NCI-H2029 (cell line): ENCODE measurements around the gene CRISPLD2.
"Not testable (repeated sequence)": the region's sequence is repeated elsewhere in the genome, so short reads cannot be mapped to it uniquely, and the experiment has no call there.

ENCODE experiments used
- DNase-seq: peaks from one replicate; lab custom pipeline; 2025; lab: John Stamatoyannopoulos, UW

CRISPLD2 gene

DNA sequence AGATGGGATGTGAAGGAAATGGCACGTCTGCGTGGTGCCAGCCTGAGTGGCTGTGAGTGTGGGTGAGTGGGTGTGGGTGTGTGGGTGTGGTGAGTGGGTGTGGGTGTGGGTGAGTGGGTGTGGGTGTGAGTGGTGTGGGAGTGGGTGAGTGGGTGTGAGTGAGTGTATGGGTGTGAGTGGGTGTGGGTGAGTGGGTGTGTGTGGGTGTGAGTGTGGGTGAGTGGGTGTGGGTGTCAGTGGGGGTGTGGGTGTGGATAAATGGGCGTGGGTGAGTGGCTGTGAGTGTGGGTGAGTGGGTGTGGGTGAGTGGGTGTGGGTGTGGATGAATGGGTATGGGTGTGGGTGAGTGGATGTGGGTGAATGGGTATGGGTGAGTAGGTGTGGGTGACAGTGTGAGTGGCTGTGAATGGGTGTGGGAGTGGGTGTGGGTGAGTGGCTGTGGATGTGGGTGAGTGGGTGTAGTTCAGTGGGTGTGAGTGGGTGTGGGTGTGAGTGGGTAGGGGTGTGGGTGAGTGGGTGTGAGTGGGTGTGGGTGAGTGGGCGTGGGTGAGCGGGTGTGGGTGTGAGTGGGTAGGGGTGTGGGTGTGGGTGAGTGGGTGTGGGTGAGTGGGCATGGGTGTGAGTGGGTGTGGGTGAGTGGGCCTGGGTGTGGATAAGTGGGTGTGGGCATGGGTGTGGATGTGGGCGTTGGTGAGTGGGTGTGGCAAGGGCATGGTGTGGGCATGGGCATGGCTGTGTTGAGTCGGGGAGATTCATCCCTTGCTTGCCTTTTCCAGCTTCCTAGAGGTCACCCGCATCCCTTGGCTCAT is 110.7 kb downstream of the CRISPLD2 start:
- no peak for DNase-seq

DNA sequence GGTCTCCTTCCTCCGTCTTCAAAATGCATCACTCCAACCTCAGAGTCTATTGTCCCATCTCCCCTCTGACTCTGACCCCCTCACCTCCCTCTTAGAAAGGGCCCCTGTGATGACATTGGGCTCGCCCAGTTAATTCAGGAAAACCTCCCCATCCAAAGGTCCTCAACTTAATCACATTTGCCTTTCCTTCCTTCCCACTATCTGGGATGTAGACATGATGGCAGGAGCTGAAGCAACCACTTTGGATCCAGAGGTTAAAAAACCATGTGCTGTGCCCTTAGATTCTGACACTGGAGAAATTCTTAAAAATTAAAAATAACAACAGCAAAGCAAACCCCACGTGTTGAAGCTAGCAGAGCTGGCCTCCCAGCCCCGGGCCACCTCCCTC is 111.3 kb downstream of the CRISPLD2 start:
- no peak for DNase-seq

DNA sequence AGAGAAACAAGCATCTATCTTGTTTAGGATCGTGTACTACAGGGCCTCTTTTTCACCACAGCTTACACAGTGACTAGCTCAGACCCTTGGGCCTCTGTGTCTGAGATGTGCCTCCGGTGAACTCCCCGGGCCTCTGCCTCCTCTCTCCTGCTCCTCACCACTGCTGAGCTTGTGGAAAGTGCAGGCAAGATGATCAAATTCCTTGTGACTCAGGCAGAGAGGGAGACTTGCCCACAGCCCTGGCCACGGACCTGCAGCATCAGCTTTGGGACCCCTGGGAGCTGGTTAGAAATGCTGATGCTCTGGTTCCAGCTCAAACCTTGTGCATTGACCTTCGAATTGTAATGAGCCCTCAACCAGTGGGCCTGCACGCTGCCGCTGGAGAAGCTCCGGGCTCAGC is 111.7 kb downstream of the CRISPLD2 start:
- DNase-seq, result no peak

DNA sequence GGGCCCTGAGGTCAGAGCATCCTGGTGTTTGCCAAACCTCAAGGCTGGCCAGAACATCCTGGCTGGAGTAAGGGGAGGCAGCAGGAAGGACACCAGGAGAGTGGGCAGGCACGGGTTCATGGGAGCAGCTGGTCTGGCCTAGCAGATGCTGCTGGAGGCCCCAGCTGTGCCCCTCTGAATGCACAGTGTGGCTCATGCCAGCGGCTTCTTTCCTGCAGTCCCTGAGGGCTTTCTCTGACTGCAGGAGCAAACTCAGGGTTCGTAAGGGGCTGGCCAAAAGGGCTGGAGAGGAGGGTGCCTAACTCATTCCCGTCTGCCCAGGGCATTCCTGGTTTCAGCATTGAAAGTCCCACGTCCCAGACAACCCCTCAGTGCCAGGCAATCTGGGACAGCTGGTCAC is 112.9 kb downstream of the CRISPLD2 start:
- DNase-seq, result no peak

DNA sequence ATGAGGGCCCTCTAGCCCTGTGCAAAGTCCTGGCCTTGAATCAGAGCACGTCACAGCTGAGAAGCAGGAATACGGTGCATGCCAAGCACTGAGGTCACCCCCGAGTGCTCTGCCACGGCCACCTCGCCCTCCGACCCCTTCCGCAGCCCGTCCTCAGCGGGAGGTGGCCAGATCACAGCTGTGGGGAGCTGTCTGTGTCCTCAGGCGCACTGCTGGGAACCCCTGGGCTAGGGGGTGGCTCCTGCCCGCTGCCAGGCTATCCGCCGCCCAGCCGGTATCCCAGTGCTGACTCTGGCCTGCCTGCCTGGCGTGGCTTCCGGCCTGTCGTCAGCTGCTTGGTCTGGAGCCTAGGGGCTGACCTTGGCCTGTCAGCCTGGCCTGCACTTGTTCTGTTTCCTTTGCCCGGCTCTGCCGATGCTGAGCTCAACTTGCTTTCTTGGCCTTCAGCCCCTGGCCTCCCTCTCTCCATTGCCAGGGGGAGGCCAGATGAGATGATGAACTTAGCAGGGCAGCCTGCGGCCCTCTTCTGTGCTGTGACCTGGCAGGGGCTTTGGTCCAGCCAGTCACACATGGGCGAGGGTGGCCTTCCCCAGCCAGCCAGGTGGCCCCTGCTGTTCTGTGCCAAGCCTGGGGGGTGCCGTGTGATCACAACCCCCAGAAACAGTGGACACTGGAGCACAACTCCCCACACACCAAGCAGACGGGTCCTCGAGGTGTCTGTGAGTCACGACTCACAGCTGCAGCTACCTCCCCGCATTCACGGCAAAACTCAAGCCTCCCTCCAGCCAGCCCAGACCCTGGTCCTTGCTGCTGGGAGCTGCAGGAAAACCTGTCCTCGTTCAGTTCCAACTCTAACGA is 114.2 kb downstream of the CRISPLD2 start:
- DNase-seq, result no peak

DNA sequence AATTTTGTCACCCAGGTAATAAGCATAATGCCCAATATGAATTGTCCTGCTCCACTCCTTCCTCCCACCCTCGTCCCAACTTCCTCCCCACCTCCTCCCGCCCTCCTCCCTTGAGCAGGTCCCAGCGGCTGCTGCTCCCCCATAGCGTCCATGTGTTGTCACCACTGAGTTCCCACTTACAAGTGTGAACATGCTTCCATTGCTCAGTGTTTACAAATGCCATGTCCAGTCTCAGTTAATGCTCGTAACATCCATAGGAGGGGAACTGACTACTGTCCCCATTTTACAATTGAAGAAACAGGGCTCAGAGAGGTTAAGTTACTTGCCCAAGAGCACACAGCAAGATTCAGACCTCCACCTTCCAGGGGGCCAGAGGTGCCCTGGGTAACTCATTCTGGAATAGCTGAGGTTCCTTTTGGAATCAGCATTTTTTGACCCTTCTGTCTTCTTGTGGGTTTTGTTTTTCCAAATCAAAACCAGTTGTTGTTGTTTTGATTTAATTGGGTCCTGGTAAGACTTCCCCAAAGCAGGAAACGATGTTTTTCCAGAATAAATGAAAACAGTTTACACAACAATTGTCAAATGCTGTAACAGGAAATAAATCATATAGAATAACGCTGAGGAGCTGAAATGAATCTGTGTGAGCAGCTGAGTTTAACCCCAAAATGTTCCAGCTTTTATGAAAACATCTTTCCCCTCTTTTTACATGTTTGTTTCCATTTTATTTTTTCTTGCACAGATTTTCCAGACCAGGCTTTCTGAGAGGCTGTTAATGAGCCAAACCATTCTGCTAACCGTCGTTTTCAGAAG is 117.6 kb downstream of the CRISPLD2 start:
- DNase-seq, result no peak

DNA sequence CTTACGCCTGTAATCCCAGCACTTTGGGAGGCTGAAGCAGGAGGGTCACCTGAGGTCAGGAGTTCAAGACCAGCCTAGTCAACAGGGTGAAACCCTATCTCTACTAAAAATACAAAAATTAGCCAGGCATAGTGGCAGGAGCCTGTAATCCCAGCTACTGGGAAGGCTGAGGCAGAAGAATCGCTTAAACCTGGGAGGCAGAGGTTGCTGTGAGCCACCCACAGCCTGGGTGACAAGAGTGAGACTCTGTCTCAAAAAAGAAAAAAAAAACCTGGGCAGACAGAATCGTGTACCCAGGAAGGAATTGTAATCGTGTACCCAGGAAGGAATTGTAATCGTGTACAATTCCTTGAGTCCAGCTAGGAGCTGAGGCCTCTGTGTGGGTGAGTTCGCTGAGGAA is 118.8 kb downstream of the CRISPLD2 start:
- not testable (repeated sequence) for DNase-seq

DNA sequence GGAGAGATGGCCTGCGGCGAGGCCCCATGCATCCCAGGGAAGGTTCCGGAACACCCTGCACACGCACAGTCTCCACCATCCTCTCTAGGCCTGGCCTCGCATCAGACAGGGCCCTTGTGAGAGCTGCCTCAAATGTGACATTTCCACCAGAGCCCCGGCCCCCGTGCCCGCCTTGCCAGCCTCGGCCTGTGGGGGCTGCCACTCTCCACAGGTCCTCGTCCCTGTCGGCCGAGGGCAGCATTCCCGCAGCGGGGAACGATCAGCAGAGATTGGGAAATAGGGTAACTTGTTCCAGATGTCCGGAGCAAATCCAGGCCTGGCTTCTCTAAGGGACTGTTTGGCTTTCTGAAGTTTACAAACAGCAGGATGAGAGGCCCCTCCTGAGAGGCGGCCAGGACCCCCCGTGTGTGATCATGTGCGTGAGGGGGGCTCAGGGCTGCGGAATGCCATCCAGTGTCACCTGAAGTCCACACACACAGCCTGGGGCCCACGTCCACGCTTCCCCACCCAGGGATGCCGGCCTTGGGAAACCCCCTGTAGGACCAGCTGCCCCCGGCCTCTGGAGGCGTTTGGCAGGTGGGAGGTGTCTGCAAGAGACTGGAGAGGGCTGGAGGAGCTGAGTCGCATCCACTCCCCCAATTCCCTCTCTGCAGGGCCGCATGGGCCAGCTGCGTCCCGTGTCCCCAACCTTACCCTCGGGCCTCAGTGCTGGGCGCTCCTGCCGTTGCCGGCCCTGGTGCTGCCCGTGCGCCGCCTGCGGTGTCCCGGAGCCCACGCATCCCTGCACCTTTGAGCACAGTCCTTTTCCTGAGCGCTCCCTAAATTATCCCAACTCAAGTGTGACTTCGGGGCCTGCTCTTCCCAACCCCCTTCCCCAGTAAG is 121.1 kb downstream of the CRISPLD2 start:
- DNase-seq, result no peak

DNA sequence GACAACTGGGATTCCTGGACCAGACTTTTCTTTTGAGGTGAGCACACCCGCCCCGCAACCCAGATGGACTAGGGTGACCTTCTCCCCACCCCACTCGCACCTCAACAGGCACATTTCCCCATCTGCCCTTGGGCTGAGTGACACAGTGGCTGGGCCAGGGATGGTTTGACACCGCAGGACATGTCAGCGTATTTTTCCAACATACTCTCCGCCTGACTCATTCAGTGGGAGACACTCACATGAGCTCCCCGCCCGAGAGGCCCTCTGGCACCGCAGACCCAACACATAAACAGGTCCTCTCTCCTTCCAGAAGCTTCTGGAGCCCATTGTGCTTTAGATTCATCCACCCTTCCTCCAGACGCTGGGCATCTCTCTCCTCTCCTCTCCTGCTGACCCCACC is 122.1 kb downstream of the CRISPLD2 start:
- no peak for DNase-seq

DNA sequence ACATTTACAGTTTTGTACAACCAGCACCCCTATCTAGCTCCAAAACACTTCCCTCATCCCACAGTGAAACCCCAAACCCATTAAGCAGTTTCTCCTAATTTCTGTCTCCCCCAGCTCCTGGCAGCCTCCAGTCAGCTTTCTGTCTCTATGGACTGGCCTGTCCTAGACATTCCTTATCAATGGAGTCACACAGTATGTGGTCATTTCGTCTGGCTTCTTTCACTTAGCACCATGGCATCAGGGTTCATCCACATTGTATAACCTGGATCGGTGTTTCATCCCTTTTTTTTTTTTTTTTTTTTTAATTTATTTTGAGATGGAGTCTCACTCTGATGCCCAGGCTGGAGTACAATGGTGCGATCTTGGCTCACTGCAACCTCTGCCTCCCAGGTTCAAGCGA is 123.0 kb downstream of the CRISPLD2 start:
- no peak for DNase-seq

DNA sequence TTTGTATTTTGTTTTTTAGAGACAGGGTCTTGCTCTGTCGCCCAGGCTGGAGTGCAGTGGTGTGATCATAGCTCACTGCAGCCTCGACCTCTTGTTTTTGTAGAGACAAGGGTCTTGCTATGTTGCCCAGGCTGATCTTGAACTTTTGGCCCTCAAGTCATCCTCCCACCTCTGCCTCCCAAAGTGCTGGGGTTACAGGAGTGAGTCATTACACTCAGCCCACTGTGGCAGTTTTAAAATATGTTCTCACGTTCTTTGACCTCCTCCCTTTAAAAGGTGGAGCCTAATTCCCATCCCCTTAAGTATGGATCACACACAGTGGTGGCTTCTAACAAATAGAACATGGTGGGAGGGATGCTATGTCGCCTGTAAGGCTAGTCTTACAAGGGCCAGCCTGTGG is 123.8 kb downstream of the CRISPLD2 start:
- DNase-seq, result no peak

DNA sequence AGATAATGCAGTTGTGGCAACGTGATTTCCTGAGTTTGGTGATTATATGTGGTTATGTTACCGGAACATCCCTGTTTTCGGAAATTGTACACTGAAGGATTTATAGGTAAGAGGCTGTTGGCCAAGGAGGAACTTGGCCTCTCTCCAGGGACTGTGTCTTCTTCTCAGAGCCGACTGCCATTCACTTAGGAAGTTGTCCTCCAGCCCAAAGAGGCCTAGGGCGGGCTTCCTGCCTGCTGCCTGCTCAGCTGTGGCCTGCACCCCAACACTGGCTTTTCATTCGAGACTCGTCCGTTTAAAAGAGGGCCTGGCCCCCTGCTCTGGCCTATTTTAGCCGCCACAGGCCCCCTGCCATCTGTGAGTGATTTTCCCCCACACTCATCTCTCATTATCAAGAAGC is 127.2 kb downstream of the CRISPLD2 start:
- DNase-seq, result peak; percentile 51

DNA sequence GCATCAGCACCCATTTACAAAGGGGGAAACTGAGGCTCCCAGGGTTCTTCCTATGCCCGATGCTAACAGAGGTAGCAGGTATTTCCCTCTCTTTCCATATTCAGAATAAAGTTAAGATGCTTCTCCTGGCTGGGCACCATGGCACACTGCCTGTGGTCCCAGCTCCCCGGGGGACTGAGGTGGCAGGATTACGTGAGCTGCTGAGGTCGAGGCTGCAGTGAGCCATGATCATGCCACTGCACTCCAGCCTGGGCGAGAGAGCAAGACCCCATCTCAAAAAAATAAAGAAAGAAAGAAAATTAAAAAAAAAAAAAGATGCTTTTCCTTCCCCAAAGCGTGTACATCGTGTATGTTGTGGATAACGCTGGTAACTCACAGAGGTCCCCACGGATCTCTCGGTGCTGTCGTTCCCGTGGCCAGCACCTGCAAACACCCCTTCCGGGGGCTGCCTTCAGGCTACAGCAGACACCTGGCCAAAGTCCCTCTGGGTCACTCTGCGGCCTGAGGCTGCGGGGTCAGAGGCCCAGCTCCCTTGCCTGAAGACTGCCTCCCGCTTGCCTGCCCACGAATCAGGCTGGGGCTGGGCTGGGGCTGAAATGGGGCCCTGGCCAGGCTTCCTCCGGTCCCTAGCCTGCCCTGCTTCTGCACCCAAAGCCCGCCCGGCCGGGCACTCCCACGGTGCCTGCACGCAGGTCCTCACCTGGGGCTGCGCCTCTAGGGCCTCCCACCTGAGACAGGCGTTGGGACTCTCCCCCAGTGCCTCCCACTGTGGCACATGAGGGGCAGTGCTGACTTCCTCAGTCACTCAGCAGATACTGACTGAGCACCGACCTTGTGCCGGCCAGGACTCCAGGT is 128.4 kb downstream of the CRISPLD2 start:
- no peak for DNase-seq

DNA sequence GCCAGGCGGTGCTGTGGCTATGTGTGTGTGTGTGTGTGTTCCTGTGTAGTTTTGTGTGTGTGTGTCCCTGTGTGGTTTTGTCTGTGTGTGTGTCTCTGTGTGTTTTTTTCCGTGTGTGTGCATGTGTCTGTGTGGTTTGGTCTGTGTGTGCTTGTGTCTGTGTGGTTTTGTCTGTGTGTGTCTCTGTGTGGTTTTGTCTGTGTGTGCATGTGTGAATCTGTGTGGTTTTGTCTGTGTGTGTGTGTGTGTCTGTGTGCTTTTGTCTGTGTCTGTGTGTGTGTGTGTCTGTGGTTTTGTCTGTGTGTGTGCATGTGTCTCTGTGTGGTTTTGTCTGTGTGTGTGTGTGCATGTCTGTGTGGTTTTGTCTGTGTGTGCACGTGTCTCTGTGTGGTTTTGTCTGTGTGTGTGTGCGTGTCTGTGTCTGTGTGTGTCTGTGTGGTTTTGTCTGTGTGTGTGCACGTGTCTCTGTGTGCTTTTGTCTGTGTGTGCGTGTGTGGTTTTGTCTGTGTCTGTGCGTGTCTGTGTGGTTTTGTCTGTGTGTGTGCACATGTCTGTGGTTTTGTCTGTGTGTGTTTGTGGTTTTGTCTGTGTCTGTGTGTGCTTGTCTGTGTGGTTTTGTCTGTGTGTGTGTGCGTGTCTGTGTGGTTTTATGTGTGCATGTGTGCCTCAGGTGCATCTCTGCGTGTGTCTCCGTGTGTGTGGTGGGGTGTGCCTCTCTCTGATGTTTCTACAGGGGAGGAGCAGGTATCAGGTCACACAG is 129.2 kb downstream of the CRISPLD2 start:
- DNase-seq, result no peak

DNA sequence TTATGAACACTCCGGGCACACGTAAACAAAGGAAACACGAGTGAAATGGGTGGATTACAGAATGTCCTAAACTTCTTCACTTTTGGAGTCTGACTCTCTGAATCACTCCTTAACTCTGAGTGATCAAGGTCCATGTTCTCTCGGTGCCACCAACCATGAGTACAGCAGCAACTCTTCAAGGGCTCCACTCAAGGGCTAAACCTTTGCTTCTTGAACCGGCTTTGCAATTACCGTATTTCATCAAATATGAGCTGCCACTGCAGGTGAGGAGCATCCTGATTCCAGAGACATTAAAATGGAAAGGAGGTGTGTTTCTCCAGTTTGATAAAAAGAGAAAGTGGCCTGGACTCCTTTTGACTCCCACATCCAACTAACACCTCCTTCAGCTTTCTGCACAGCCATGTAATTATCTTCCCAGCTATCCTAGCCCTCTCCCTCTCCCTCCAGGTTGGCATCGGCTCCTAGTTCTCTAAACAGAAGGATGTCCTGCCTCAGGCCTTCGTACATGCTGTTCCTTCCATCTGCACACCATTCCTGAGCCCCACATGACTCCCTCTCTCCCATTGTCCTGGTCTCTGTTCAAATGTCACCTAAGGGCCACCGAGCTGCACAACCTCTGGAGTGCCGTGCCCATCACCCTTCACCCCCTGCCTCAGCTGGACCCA is 130.1 kb downstream of the CRISPLD2 start:
- no peak for DNase-seq

DNA sequence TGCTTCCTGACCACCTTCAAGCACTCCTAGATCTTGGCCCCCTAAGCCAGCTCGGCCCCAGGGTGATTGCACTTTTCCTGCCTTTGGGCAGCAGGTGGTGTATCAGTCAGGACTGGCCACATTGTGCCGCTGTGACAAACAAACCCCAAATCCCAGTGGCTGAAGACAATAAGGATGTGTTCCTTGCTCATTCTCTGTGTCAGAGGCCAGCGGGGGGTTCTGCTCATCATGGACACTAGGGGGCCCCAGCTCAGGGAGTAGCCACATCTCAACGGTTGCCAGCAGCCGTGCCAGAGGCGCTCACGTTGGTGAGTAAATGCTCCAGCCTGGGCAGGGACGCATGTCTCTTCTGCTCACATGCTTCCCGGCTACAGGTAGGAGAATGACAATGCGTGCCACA is 131.1 kb downstream of the CRISPLD2 start:
- DNase-seq, result no peak

DNA sequence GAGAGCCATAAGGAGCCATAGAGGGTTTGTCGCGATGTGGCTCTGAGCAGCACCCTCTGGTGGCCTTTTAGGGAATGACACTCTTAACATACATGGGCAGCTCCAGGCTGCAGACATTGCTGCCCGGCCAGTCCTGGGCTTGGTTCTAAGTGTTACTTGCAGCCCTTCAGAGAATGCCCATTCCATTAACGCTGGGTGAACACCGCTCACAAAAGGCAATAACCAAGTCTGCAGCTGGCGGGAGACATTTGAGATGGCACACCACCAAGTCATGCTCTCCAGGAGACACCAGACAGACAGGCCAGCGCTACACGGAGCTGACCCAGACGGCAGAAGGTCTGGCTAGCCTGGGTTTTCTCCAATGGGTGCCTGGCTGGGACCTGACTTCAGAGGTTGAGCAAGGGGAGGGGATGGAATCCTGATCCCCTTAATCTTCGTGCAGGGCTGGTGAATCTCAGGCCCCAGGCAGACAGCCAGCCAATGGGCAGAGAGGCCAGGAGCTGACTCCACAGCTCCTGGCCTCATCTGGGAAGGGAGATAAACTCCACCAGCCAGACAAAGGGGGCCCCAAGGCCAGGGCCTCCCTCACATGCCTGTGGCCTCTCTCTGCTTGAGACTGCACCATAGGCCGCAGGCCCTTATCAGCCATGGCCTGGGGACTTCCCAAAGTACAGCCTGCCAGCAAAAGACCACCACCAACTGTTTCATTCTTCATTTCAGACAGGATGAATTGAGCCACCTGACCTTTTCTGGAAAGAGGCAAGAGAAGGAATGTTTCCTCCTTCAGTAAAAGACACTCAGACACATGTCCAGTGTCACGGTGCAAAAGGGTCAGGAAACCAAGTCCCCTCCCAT is 132.8 kb downstream of the CRISPLD2 start:
- peak; percentile 53 for DNase-seq

DNA sequence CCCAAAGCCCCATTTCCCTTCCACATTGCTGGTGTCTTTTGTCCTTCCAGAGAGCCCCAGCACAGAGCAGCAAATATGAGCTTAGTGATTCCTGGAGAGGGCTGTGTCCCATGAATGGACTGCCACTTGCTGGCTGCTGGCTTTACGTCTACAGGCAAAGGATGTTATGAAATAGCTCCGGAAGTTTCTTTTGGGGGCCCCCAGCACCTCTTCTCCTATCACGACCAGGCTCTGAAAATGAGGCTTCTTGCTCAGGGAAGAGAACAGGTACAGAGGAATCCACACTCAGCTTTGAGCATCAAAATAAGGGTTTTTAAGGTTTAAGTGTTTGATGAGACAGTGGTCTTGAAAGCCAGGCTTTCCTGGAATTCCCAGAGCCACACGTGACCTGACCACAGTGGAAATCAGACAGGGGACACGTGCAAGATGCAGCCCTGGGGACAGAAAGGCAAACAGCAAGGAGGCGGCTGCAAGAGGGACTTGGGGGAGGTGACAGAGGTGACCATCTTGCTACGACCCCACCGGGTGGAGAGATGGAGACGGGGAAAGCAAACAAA is 133.5 kb downstream of the CRISPLD2 start:
- DNase-seq, result no peak
